K562 treated with DMSO at 1 percent for 48 hours (cell line): Measurements from ENCODE around the gene TRAPPC13. TPM values are rescaled to one million over a fixed set of nuclear protein-coding genes. Genes with fewer than 3 reads are reported as not detected.

Experiments
- total RNA-seq: library from RNA; unstranded; fragments of 300-600 nt; gene quantifications from 2 replicates; pipeline ENCODE4 v1.2.3, GENCODE V29; 2022; ENCODE audit warnings: low replicate concordance; ENCODE audit errors: extremely low read depth

The TRAPPC13 gene
- not detected in 2 replicates for total RNA-seq

GRCh38 chr5:65624571-65625555, at the start of gene TRAPPC13, which contains the start of gene SHLD3:
TSS of gene TRAPPC13 (plus strand) at chr5:65625027. CDS start at chr5:65625061, 34 bp downstream.
TSS of gene SHLD3 (plus strand) at chr5:65625027. CDS start at chr5:65629588, 4,561 bp downstream.

DNA sequence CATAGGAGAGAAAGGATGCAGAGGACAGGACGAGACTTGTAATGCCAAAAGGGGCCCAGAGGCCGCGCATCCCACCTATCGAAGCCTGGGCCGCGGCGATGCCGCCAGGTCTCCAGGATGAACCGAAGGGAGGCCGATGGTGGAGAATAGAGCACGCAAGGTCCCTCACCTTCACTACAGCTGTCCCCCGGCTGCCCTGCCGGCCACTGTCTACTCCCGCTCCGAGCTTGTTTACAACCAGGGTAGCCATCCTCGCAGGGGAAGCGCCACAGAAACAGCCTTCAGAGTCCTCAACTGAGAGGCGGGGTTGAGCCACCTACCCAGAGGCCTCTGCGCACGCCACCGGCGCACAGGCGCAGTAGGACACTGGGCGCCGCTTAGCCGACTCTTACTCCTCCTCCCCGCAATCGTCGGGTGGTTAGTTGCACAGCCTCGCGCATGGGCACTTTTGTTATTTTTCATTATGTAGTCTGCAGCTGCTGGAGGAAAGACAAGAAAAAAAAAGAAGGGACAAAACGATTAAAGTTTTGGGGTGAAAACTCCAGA, 729 bp upstream of the TRAPPC13 start, which contains the start of gene TRIM23:
TSS of gene TRIM23 (minus strand) at position 309 of the 546 bp plus-strand sequence. CDS start at position 250, 59 bp downstream.

Other genes starting within 250 kb of the TRAPPC13 start
- gene ADAMTS6, start 143.1 kb upstream of the TRAPPC13 start, total RNA-seq, result not detected in 2 replicates
- gene CENPK, start 61.9 kb upstream of the TRAPPC13 start, total RNA-seq, result not detected in 2 replicates
- gene PPWD1, start 61.7 kb upstream of the TRAPPC13 start, total RNA-seq, result not detected in 2 replicates
- gene TRIM23, start 694 bp upstream of the TRAPPC13 start, total RNA-seq, result not detected in 2 replicates
- gene SHLD3, start within 50 bp of the TRAPPC13 start, total RNA-seq, result not detected in 2 replicates
- gene SGTB, start 97.1 kb downstream of the TRAPPC13 start, total RNA-seq, result not detected in 2 replicates
- not detected in 2 replicates for gene NLN, start 97.2 kb downstream of the TRAPPC13 start, total RNA-seq